Esophagus squamous epithelium (tissue), 5 donors: ENCODE results near the gene S100A3. TPM values are rescaled to one million over a fixed set of nuclear protein-coding genes. Genes with fewer than 3 reads are reported as not detected.

Experiments used
- DNase-seq: peaks from one replicate; lab custom pipeline; 2025; lab: John Stamatoyannopoulos, UW
- H3K27ac ChIP-seq, 4 donors: fragments of 200-600 bp; sonication (generic); one replicate each; pipeline ENCODE4 v1.5.1; 2016 to 2019; ENCODE audit warnings: mild to moderate bottlenecking in 1 of 4
- H3K27me3 ChIP-seq, 4 donors: fragments of 200-600 bp; sonication (generic); 1 replicate in 3 of 4; 2 replicates in 1 of 4; pipeline versions ENCODE4 v1.5.1 to v1.6.0; 2017 to 2021; ENCODE audit warnings: antibody characterized with exemption in 1 of 4
- H3K36me3 ChIP-seq, 3 donors: fragments of 200-600 bp; sonication (generic); one replicate each; pipeline ENCODE4 v1.5.1; 2016 to 2019
- H3K4me1 ChIP-seq, 3 donors: fragments of 200-600 bp; sonication (generic); one replicate each; pipeline ENCODE4 v1.5.1; 2017 to 2019
- H3K4me3 ChIP-seq, 4 donors: fragments of 200-600 bp; sonication (generic); 1 replicate in 3 of 4; 2 replicates in 1 of 4; pipeline ENCODE4 v1.5.1; 2016 to 2019; ENCODE audit warnings: mild to moderate bottlenecking in 2 of 4, moderate library complexity in 1 of 4
- H3K9me3 ChIP-seq, 3 donors: fragments of 200-600 bp; sonication (generic); one replicate each; pipeline ENCODE4 v1.5.1; 2016 to 2019
- POLR2A ChIP-seq, 4 donors: fragments of 450-650 bp; IDR thresholded peaks; one replicate each; pipeline ENCODE4 v1.6.1; 2017; ENCODE audit warnings: antibody characterized with exemption in 4 of 4, mild to moderate bottlenecking in 4 of 4, moderate library complexity in 3 of 4
- WGBS, 2 donors: methylation state at CpG; one replicate each; pipeline ENCODE4 v1.1.5; 2018; 5-methylcytosine and 5-hydroxymethylcytosine counted together
- intact Hi-C: fragments of 100-400 bp; cut with DNase I; formaldehyde crosslinking; loops from one replicate; pipeline ENCODE4 v1.15.0; 2022
- total RNA-seq, 4 donors: library from RNA; depleted of rRNA; stranded (reverse); fragments of >200 nt; gene quantifications; one replicate each; pipeline ENCODE4 v1.1.0, GENCODE V29; 2016
- TF ChIP-seq, protein P1 (sequence below), 6 experiments: fragments of 450-650 bp in 4 of 6; fragments of 200-600 bp in 2 of 6; sonication (generic) in 2 of 6; IDR thresholded peaks; one replicate each; pipeline ENCODE4 v1.5.1; 2016 to 2019; ENCODE audit warnings: antibody characterized with exemption in 6 of 6, mild to moderate bottlenecking in 4 of 6, moderate library complexity in 4 of 6
- donor health status: DM: yes; HTN: yes; CAD: no.

S100A3 gene
- total RNA-seq, 4 donors from 2014 or later, result 1.2 to 16.5 (median 9.2) TPM

DNA sequence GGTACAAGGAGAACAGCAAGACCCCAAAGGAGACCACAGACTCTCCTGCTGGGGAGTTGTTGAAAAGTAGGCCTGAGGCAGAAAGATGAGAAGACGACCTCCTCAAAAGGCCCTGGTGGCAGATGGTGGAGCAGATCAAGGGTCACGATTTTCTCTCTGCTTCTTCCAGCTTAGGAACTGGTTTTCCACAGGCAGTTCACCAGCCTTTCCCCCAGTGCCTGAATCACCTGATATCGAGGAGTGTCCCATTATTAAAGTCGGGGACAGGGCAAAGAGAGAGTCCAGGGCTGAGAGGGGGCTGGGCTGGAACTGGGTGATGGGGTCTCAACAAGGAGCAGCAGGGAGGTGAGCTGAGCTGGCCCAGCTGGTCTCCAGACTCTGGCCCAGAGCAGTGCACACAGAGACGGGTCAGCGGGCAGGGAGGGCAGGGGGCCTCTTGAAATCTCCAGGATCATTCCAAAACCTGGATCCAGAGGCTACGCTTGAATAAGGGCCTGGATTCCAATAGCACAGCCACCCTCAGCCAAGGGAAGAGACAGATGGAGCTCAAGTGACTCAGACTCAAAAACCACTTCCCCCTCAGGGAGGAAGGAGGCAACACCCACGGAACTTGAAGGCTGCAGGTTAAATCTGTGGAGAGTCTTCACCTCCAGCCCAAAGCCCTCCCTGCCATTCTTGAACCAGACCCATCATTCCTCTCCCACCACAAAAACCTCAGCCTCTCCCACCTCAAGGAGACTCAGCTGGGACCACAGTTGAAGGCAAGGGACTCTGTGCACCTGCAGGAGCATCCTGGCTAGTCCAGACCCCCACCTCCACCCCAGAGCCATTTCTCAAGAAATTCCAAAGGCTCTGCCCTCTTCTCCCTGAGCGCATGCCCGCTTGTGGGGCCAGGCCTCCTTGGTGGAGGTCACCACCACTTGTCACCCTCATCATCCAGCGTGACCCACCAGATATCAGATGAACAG, 8.4 kb downstream of the S100A3 start, which contains the start of gene S100A5:
S100A5 (minus strand) TSS at position 541 of the 968 bp plus-strand sequence. CDS start 743 bp downstream, outside the sequence.
- TF ChIP-seq POLR2A (IDR thresholded peaks at IDR 0.05), result peak in 1 of 4 donors; percentile 11
- TF ChIP-seq, protein P1, sequence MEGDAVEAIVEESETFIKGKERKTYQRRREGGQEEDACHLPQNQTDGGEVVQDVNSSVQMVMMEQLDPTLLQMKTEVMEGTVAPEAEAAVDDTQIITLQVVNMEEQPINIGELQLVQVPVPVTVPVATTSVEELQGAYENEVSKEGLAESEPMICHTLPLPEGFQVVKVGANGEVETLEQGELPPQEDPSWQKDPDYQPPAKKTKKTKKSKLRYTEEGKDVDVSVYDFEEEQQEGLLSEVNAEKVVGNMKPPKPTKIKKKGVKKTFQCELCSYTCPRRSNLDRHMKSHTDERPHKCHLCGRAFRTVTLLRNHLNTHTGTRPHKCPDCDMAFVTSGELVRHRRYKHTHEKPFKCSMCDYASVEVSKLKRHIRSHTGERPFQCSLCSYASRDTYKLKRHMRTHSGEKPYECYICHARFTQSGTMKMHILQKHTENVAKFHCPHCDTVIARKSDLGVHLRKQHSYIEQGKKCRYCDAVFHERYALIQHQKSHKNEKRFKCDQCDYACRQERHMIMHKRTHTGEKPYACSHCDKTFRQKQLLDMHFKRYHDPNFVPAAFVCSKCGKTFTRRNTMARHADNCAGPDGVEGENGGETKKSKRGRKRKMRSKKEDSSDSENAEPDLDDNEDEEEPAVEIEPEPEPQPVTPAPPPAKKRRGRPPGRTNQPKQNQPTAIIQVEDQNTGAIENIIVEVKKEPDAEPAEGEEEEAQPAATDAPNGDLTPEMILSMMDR (IDR thresholded peaks at IDR 0.05), result no peak
- peaks cover 0 to 8% (median 0%) of the 10 kb centered on the region in 3 donors for H3K36me3 ChIP-seq
- no peak for DNase-seq
- no peaks in the 10 kb centered on the region for H3K9me3 ChIP-seq
- peaks cover 72 to 97% (median 87%) of the 10 kb centered on the region in 3 donors for H3K4me1 ChIP-seq
- intact Hi-C loops, result no loop called here
- no peak within 1 kb of the TSS for H3K4me3 ChIP-seq
- no peaks in the 10 kb centered on the region for H3K27me3 ChIP-seq
- WGBS, 2 donors, result 46 to 59% methylated on average over 5 to 6 of the region's 11 CpGs
- peak within 1 kb of the TSS; percentile 32 to 94 (median 92) for H3K27ac ChIP-seq

DNA sequence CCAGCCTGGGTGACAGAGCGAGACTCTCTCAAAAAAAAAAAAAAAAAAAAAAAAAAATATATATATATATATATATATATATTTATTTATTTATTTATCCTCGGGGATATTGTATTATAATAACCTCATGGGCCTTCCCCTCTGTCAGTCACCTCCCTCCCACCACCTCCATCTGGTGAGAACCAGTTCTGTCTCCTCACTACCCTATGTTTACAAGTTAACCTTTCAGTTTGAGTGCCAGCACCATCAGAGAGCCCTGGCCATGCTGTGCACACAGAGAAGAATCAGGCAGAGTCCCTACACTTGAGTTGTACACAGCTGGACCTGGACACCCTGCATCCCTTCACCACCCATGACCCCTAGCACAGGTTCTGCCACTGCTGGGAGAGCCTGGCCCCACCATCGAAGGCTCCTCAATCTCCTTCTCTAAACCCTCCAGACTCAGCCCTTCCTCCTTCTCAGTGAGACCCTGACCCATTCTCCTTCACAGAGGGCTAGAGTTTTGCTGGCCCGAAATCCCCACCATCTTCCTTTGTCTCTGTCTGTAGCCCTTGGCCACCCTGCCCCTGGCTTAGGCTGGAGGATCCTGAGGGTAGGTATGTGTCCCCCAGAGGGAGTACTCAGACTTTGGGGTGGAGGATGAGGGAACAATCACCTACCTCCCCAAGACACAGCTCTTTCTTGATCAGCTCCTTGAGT, 9.5 kb downstream of the S100A3 start:
- no peak for DNase-seq
- no peak for TF ChIP-seq POLR2A (IDR thresholded peaks at IDR 0.05)
- TF ChIP-seq, protein P1 (IDR thresholded peaks at IDR 0.05), result no peak
- Histone ChIP-seq H3K27ac (peak overlapping the region in 3 of 4 donors; percentile 32 to 99 (median 92)), H3K4me1 (peaks cover 64 to 97% (median 85%) of the 10 kb centered on the region in 3 donors), H3K36me3 (peaks cover 0 to 8% (median 0%) of the 10 kb centered on the region in 3 donors), H3K4me3 (no peak overlapping the region), H3K27me3 (no peaks in the 10 kb centered on the region), H3K9me3 (no peaks in the 10 kb centered on the region)
- 69 to 75% methylated on average over 3 to 4 of the region's 4 CpGs for WGBS, 2 donors
- intact Hi-C loops, result no loop called here

DNA sequence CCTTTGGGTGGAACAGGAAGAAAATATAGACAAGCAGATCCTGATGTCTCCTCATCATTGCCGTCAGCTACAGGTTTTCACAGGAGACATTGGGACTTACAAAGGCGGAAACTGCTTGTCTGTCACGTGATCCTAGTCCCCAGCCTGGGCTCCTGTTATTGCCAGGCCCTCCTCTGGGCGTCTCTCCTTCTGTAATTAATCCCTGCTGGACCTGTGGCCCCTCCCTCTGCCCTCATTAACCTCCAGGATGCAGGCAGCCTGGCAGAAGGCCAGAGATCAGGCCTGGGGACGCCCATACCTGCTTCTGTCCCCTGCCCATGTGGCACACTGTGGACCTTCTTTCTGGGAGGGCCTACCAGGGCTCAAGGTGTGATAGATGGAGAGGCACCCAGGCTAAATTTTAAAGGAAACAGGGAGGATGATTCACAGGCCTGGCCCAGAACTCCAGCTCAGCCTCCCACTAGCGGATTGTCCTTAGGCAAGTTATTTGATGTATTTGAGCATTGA, 10.7 kb downstream of the S100A3 start:
- Histone ChIP-seq H3K36me3 (peaks cover 0 to 6% (median 0%) of the 10 kb centered on the region in 3 donors), H3K27ac (peak overlapping the region; percentile 99 to 100 (median 100)), H3K4me3 (no peak overlapping the region), H3K27me3 (no peaks in the 10 kb centered on the region), H3K4me1 (peaks cover 64 to 97% (median 85%) of the 10 kb centered on the region in 3 donors), H3K9me3 (no peaks in the 10 kb centered on the region)
- no peak for DNase-seq
- intact Hi-C loops, result no loop called here
- TF ChIP-seq POLR2A (IDR thresholded peaks at IDR 0.05), result no peak
- TF ChIP-seq, protein P1 (IDR thresholded peaks at IDR 0.05), result peak in 2 of 6 experiments; percentile 16 to 32
- WGBS, 2 donors, result 38 to 54% methylated on average over 1 to 6 of the region's 6 CpGs

DNA sequence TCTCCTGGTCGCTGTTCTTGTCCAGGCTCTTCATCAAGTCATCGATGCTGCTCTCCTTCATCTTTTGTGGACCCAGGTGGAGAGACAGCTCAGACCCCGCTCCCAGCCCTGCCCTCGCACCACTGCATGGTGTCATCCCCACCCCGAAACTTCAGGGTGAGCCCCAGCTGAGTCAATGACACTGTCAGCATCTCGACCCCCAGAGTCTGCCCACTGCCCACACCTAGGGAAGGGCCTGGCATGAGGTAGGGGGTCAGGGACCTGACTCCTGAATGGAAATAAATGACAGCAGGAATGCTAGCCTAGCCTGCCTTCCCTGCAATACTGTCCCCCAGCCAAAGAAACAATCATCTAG, 11.7 kb downstream of the S100A3 start:
- no peaks in the 10 kb centered on the region for H3K27me3 ChIP-seq
- intact Hi-C loops, result no loop called here
- no peaks in the 10 kb centered on the region for H3K9me3 ChIP-seq
- TF ChIP-seq, protein P1 (IDR thresholded peaks at IDR 0.05), result no peak
- TF ChIP-seq POLR2A (IDR thresholded peaks at IDR 0.05), result no peak
- peak overlapping the region; percentile 99 to 100 (median 100) for H3K27ac ChIP-seq
- H3K4me1 ChIP-seq, result peaks cover 64 to 97% (median 85%) of the 10 kb centered on the region in 3 donors
- WGBS, 2 donors, result 92 to 100% methylated on average over 2 of the region's 6 CpGs
- no peak overlapping the region for H3K4me3 ChIP-seq
- DNase-seq, result no peak
- no peaks in the 10 kb centered on the region for H3K36me3 ChIP-seq
